OCI-LY7 (cell line): Measurements from ENCODE around the gene STX17. TPM values are rescaled to one million over a fixed set of nuclear protein-coding genes. Genes with fewer than 3 reads are reported as not detected.

Source experiments
- BruUV-seq: library from RNA; stranded (reverse); fragments of 400-500 nt; replicated peaks from 2 replicates; lab custom pipeline; 2021; lab: Mats Ljungman, UMichigan
- CTCF ChIA-PET: fragments of 300-600 bp; sonication (Branson Sonifier 250); formaldehyde crosslinking; loops from one replicate; lab custom pipeline; 2022; ENCODE audit warnings: antibody characterized with exemption; ENCODE audit not compliant: unreplicated experiment; lab: Charles Lee
- POLR2A ChIA-PET: fragments of 300-600 bp; sonication (Branson Sonifier 250); formaldehyde crosslinking; loops from one replicate; lab custom pipeline; 2022; ENCODE audit warnings: antibody characterized with exemption; lab: Charles Lee
- DNase-seq: peaks from one replicate; pipeline ENCODE4 v3.0.0-alpha.2; 2015; ENCODE audit warnings: low spot score
- H2AFZ ChIP-seq: fragments of 200-600 bp; sonication (generic), shearing (Covaris generic); 2 replicates; pipeline ENCODE4 v1.6.1; 2014; ENCODE audit warnings: mild to moderate bottlenecking, antibody characterized with exemption, low read length, moderate library complexity
- H3K27ac ChIP-seq: fragments of 200-600 bp; sonication (generic); 2 replicates; pipeline ENCODE4 v1.5.1; 2014; ENCODE audit warnings: mixed run types, low read depth, mild to moderate bottlenecking, moderate library complexity, low read length, inconsistent platforms; ENCODE audit not compliant: poor library complexity, severe bottlenecking
- H3K36me3 ChIP-seq: fragments of 200-600 bp; sonication (generic); 2 replicates; pipeline ENCODE4 v1.6.1; 2014; ENCODE audit warnings: mild to moderate bottlenecking, antibody characterized with exemption, low read length, moderate library complexity, mixed read lengths; ENCODE audit not compliant: insufficient read depth
- H3K4me1 ChIP-seq: fragments of 200-600 bp; sonication (generic); 2 replicates; pipeline ENCODE4 v1.5.1; 2014; ENCODE audit warnings: mild to moderate bottlenecking, low read length; ENCODE audit not compliant: insufficient read depth, poor library complexity, severe bottlenecking
- H3K4me2 ChIP-seq: fragments of 200-600 bp; sonication (generic); 2 replicates; pipeline ENCODE4 v1.6.1; 2014; ENCODE audit warnings: mild to moderate bottlenecking, low read length
- H3K4me3 ChIP-seq: fragments of 200-600 bp; sonication (generic); 2 replicates; pipeline ENCODE4 v1.5.1; 2014; ENCODE audit warnings: mild to moderate bottlenecking, low read depth, low read length; ENCODE audit not compliant: poor library complexity, severe bottlenecking
- H3K79me2 ChIP-seq: fragments of 200-600 bp; sonication (generic); 2 replicates; pipeline ENCODE4 v1.6.1; 2016; ENCODE audit warnings: low read depth, mild to moderate bottlenecking, low read length, moderate library complexity, mixed read lengths; ENCODE audit not compliant: insufficient read depth
- H3K9me2 ChIP-seq: fragments of 200-600 bp; sonication (generic); 2 replicates; pipeline ENCODE4 v1.6.1; 2016; ENCODE audit warnings: mild to moderate bottlenecking, low read length, mixed read lengths; ENCODE audit not compliant: insufficient read depth
- H3K9me3 ChIP-seq: fragments of 200-600 bp; sonication (generic); 2 replicates; pipeline ENCODE4 v1.6.1; 2014; ENCODE audit warnings: mild to moderate bottlenecking, mixed run types, low read length, mixed read lengths
- H4K20me1 ChIP-seq: fragments of 200-600 bp; sonication (generic); 2 replicates; pipeline ENCODE4 v1.6.1; 2014; ENCODE audit warnings: mild to moderate bottlenecking, antibody characterized with exemption, low read length, moderate library complexity, mixed read lengths; ENCODE audit not compliant: insufficient read depth
- CTCF ChIP-seq: fragments of 200-600 bp; sonication (generic); conservative IDR thresholded peaks from 2 replicates; pipeline ENCODE4 v1.5.1; 2014; ENCODE audit warnings: mild to moderate bottlenecking, antibody characterized with exemption, low read length, moderate library complexity, mixed read lengths
- EZH2phosphoT487 ChIP-seq: fragments of 200-600 bp; sonication (generic); IDR thresholded peaks from 2 replicates; pipeline ENCODE4 v1.6.1; 2018; ENCODE audit warnings: low read depth, borderline replicate concordance, mild to moderate bottlenecking, mixed run types, antibody characterized with exemption, low read length, moderate library complexity, mixed read lengths
- intact Hi-C: fragments of 100-400 bp; cut with micrococcal nuclease; formaldehyde crosslinking; loops from one replicate; pipeline ENCODE4 v1.10.0; 2022; ENCODE audit not compliant: unreplicated experiment
- total RNA-seq, 2 experiments: library from RNA; depleted of rRNA in 1 of 2; stranded (reverse); fragments of >200 nt in 1 of 2; shearing (Covaris generic) in 1 of 2; gene quantifications; 2 replicates each; pipeline ENCODE4 v1.2.3, GENCODE V29; 2014 to 2022

The STX17 gene
- total RNA-seq, 2 experiments from 2014 or later, result 12.1 to 21.5 TPM

- ChIA-PET POLR2A (interaction anchor here (0.6 to 0.8 kb wide), 2 partner anchors 17 to 832 kb away, joined by 3 read pairs; no protein-coding TSS in a partner anchor), CTCF (no interaction called here)
- no peak overlapping the region for H3K27ac ChIP-seq
- H3K4me3 ChIP-seq, result no peak overlapping the region
- H3K4me2 ChIP-seq, result no peak overlapping the region
- H3K4me1 ChIP-seq, result no peaks in the 10 kb centered on the region
- peaks cover 21% of the 10 kb centered on the region for H3K9me3 ChIP-seq
- no peak overlapping the region for H2AFZ ChIP-seq
- H3K36me3 ChIP-seq, result peaks cover 99% of the 10 kb centered on the region
- intact Hi-C loops, result loop anchor here (5.0 kb wide), 1 partner anchor 208 kb away; no protein-coding TSS in a partner anchor
- no peaks in the 10 kb centered on the region for H4K20me1 ChIP-seq
- DNase-seq, result no peak
- TF ChIP-seq CTCF (no peak), EZH2phosphoT487 (no peak)
- no peaks in the 10 kb centered on the region for H3K9me2 ChIP-seq
- no peaks in the 10 kb centered on the region for H3K79me2 ChIP-seq
- no TSS peak for BruUV-seq
Measured at GRCh38 chr9:100014846-100015245, 108.4 kb downstream of the STX17 start.

DNA sequence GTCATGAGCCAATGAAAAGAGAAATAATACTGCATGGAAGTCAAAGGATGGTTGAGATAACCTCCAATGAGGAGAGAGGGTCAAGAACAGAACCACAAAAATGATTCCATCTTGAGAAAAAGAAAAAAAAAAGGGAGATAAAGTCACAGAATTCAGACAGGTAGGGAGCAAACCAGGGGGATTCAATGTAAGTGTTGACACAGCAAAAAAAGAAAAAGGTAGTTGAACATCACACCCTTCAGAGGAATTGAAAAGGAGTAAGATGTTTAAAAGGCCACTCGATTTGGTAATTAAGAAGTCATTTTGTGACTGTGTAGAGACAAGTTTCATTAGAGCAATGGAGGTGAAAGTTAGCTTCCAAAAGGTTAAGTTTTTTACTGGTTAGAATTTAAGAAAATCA, 113.1 kb downstream of the STX17 start:
- no peak overlapping the region for H2AFZ ChIP-seq

More for the DNA sequence above, 113.1 kb downstream of the STX17 start:
- H3K4me2 ChIP-seq, result no peak overlapping the region
- ChIA-PET POLR2A (interaction anchor here (0.7 to 1.2 kb wide), 2 partner anchors 40 to 177 kb away, joined by 3 read pairs; no protein-coding TSS in a partner anchor), CTCF (no interaction called here)
- intact Hi-C loops, result no loop called here
- H3K9me3 ChIP-seq, result no peaks in the 10 kb centered on the region
- H4K20me1 ChIP-seq, result no peaks in the 10 kb centered on the region
- H3K36me3 ChIP-seq, result peaks cover 94% of the 10 kb centered on the region
- no peak for DNase-seq
- BruUV-seq, result no TSS peak
- no peak overlapping the region for H3K27ac ChIP-seq
- no peak overlapping the region for H3K4me3 ChIP-seq
- TF ChIP-seq CTCF (no peak), EZH2phosphoT487 (no peak)
- H3K79me2 ChIP-seq, result peaks cover 11% of the 10 kb centered on the region; the same call in 1 of the 2 replicates
- no peaks in the 10 kb centered on the region for H3K4me1 ChIP-seq
- no peaks in the 10 kb centered on the region for H3K9me2 ChIP-seq

Other genes with a start within 250 kb of the STX17 start
- gene NR4A3, start 84.8 kb upstream of the STX17 start, total RNA-seq (2014; rRNA removed; shearing (Covaris generic)), result 0.13 and 0.18 TPM in 2 replicates
- 0.46 and 0.74 TPM in 2 replicates for gene NR4A3, start 84.8 kb upstream of the STX17 start, total RNA-seq (2022)
- gene ERP44, start 192.3 kb downstream of the STX17 start, total RNA-seq (2014; rRNA removed; shearing (Covaris generic)), result 15.0 and 19.3 TPM in 2 replicates
- 27.3 and 28.1 TPM in 2 replicates for gene ERP44, start 192.3 kb downstream of the STX17 start, total RNA-seq (2022)
- 30.7 and 33.1 TPM in 2 replicates for gene INVS, start 192.6 kb downstream of the STX17 start, total RNA-seq (2014; rRNA removed; shearing (Covaris generic))
- gene INVS, start 192.6 kb downstream of the STX17 start, total RNA-seq (2022), result 36.7 and 38.5 TPM in 2 replicates